Nephron (organoid): ENCODE results near the gene STOX2.

Experiments used
- H3K27ac Mint-ChIP-seq, 3 experiments: 2 replicates each; pipeline ENCODE4 v1.8.0; 2020; ENCODE audit warnings: mixed read lengths in 3 of 3, mild to moderate bottlenecking in 2 of 3, moderate library complexity in 1 of 3
- H3K27me3 Mint-ChIP-seq: 2 replicates; pipeline ENCODE4 v1.8.0; 2021; ENCODE audit warnings: low read depth, mild to moderate bottlenecking, moderate library complexity, mixed read lengths
- H3K36me3 Mint-ChIP-seq: 2 replicates; pipeline ENCODE4 v1.8.0; 2020; ENCODE audit warnings: low read depth, mixed read lengths
- H3K4me1 Mint-ChIP-seq: 2 replicates; pipeline ENCODE4 v1.8.0; 2020; ENCODE audit warnings: mixed read lengths
- H3K4me3 Mint-ChIP-seq, 3 experiments: 2 replicates each; pipeline ENCODE4 v1.8.0; 2020; ENCODE audit warnings: mild to moderate bottlenecking in 3 of 3, mixed read lengths in 3 of 3, moderate library complexity in 2 of 3
- H3K9me3 Mint-ChIP-seq: 2 replicates; pipeline ENCODE4 v1.8.0; 2020; ENCODE audit warnings: mixed read lengths
- CTCF ChIP-seq, 3 experiments: fragments of 200-600 bp; sonication (generic); IDR thresholded peaks; one replicate each; pipeline ENCODE4 v1.5.0; 2021; ENCODE audit warnings: antibody characterized with exemption in 3 of 3; ENCODE audit not compliant: unreplicated experiment in 3 of 3

The STOX2 gene

GRCh38 chr4:183969596-183969995 is 64.5 kb downstream of the STOX2 start:
- Mint-ChIP-seq H3K27ac (no peak overlapping the region), H3K4me1 (peaks cover 6% of the 10 kb centered on the region), H3K9me3 (peaks cover 17% of the 10 kb centered on the region), H3K4me3 (no peak overlapping the region), H3K27me3 (no peaks in the 10 kb centered on the region), H3K36me3 (peaks cover 16% of the 10 kb centered on the region)
- no peak for TF ChIP-seq CTCF (IDR thresholded peaks at IDR 0.05; ENCODE audit: unreplicated experiment in 3 of 3)

- no peak for TF ChIP-seq CTCF (IDR thresholded peaks at IDR 0.05; ENCODE audit: unreplicated experiment in 3 of 3)
- H3K4me1 Mint-ChIP-seq = peaks cover 6% of the 10 kb centered on the region
- H3K36me3 Mint-ChIP-seq = peaks cover 17% of the 10 kb centered on the region
- no peaks in the 10 kb centered on the region for H3K27me3 Mint-ChIP-seq
- H3K27ac Mint-ChIP-seq = peak overlapping the region in 1 of 3 experiments; percentile 63
- H3K4me3 Mint-ChIP-seq = no peak overlapping the region
- peaks cover 31% of the 10 kb centered on the region for H3K9me3 Mint-ChIP-seq
Observed at GRCh38 chr4:183971929-183972490, 66.9 kb downstream of the STOX2 start.

- Mint-ChIP-seq H3K9me3 (peaks cover 39% of the 10 kb centered on the region), H3K27me3 (peaks cover 1% of the 10 kb centered on the region), H3K4me1 (no peaks in the 10 kb centered on the region), H3K36me3 (peaks cover 33% of the 10 kb centered on the region), H3K4me3 (no peak overlapping the region), H3K27ac (peak overlapping the region in 2 of 3 experiments; percentile 16 to 17)
- TF ChIP-seq CTCF (IDR thresholded peaks at IDR 0.05; ENCODE audit: unreplicated experiment in 3 of 3) = no peak
Observed at GRCh38 chr4:183977707-183978106, 72.6 kb downstream of the STOX2 start.

- Mint-ChIP-seq H3K27me3 (peaks cover 6% of the 10 kb centered on the region), H3K4me3 (no peak overlapping the region), H3K36me3 (no peaks in the 10 kb centered on the region), H3K9me3 (no peaks in the 10 kb centered on the region), H3K27ac (no peak overlapping the region), H3K4me1 (no peaks in the 10 kb centered on the region)
- no peak for TF ChIP-seq CTCF (IDR thresholded peaks at IDR 0.05; ENCODE audit: unreplicated experiment in 3 of 3)
Observed at GRCh38 chr4:183984566-183984965, 79.5 kb downstream of the STOX2 start.

- H3K4me1 Mint-ChIP-seq = no peaks in the 10 kb centered on the region
- no peaks in the 10 kb centered on the region for H3K36me3 Mint-ChIP-seq
- H3K27me3 Mint-ChIP-seq = peaks cover 6% of the 10 kb centered on the region
- no peak overlapping the region for H3K4me3 Mint-ChIP-seq
- no peaks in the 10 kb centered on the region for H3K9me3 Mint-ChIP-seq
- no peak for TF ChIP-seq CTCF (IDR thresholded peaks at IDR 0.05; ENCODE audit: unreplicated experiment in 3 of 3)
- H3K27ac Mint-ChIP-seq = no peak overlapping the region
Observed at GRCh38 chr4:183985786-183986185, 80.7 kb downstream of the STOX2 start.

GRCh38 chr4:183986291-183986970 is 81.3 kb downstream of the STOX2 start:
- H3K4me3 Mint-ChIP-seq = no peak overlapping the region
- H3K27me3 Mint-ChIP-seq = peaks cover 6% of the 10 kb centered on the region
- no peaks in the 10 kb centered on the region for H3K9me3 Mint-ChIP-seq
- no peak overlapping the region for H3K27ac Mint-ChIP-seq
- no peaks in the 10 kb centered on the region for H3K4me1 Mint-ChIP-seq
- no peak for TF ChIP-seq CTCF (IDR thresholded peaks at IDR 0.05; ENCODE audit: unreplicated experiment in 3 of 3)
- H3K36me3 Mint-ChIP-seq = no peaks in the 10 kb centered on the region
